GM20431 (cell line): ENCODE data around the gene DENND1B.

Source experiments
- in situ Hi-C: fragments of 300-500 bp; cut with MseI, MboI; formaldehyde crosslinking; loops from one replicate; pipeline ENCODE4 v1.15.0; 2020; ENCODE audit warnings: low sequenced_read_pairs; ENCODE audit not compliant: unreplicated experiment

DENND1B gene, protein sequence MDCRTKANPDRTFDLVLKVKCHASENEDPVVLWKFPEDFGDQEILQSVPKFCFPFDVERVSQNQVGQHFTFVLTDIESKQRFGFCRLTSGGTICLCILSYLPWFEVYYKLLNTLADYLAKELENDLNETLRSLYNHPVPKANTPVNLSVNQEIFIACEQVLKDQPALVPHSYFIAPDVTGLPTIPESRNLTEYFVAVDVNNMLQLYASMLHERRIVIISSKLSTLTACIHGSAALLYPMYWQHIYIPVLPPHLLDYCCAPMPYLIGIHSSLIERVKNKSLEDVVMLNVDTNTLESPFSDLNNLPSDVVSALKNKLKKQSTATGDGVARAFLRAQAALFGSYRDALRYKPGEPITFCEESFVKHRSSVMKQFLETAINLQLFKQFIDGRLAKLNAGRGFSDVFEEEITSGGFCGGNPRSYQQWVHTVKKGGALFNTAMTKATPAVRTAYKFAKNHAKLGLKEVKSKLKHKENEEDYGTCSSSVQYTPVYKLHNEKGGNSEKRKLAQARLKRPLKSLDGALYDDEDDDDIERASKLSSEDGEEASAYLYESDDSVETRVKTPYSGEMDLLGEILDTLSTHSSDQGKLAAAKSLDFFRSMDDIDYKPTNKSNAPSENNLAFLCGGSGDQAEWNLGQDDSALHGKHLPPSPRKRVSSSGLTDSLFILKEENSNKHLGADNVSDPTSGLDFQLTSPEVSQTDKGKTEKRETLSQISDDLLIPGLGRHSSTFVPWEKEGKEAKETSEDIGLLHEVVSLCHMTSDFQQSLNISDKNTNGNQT

DNA sequence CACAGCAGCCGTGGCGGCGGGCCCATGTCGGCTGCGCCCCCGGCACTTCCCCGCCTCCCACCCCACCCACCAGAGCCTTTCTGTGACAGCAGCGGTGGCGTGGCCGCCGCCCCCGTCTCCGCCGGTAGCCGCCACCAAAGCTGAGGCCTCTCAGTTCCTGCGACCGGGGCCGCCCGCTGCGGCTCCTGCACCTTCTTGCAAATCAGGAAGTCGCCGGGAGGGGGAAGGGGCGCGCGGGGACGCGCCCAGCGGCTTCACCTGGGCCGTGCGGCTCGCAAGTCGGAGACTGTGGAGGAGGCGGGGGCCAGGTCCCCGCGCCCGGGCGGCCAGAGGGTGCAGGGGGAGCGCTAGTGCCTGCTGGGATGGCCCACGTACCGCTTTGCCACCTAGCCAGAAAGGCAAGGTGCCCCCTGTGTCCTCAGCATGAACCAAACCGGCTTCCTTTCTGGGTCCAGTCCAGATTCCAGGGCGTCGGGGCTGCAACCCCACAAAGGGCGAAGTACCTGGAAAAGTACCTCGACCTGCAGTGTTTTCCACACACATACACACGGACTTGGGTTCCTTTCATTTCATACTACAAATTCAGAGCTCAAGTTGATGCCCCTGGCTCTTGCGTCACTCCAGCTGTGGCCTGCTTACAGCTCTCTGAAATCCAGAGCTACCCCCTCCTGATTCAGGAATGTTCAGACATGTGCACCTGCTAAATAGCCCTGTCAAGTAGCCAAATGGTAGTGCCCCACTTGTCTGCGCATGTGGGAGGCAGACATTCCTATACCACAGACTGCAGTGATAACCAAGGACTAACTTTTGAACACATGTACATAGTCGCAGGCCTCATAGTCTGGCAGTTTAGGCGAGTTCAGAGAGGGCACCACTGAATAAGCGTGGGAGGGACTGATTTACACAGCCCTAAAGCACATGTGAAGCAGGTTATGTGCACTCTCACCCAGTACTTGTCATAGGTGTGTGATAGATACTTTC lies at the start of gene DENND1B:
Gene DENND1B, minus strand, starts transcription at position 199 of the 981 bp plus-strand sequence. CDS start 325 bp downstream, outside the sequence.
- in situ Hi-C loops = no loop called here

DNA sequence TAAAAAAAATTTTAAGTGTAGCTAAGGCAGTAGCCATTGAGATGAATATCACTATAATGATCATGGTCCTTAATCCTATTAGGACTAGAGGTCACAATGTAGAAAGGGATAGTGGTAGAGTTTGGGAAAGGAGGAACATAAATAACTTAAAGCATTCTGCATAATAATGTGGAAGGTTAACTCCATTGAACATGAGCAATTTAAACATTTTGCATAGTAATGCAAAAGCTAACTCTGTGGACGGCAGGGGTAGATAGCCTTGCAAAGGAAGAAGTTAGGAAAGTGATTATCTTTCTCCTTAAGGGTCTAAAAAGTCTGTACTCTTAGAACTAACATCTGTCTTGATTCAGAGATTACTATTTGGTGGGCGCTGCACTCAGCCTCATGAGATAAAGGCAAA lies 39.0 kb upstream of the DENND1B start:
- in situ Hi-C loops = no loop called here

DNA sequence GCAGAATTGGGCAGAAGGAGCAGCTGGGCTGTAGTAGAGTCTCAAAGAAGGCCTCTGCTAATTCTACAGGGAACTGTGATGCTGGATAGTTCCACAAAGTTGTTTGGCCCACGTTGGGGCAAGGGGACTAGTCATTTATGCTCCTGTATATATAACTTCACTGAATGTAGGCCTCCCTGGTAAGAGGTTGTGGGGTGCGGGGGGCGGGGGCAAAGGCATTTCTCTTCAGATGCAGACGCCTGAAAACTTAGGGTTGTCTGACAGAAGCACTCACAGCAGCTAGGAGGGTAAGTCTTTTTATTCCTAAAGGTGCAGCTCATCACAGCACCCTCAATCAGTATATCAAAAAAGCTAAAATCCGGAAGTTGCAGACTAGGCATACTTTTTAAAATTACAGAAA lies 38.5 kb upstream of the DENND1B start:
- in situ Hi-C loops = no loop called here

DNA sequence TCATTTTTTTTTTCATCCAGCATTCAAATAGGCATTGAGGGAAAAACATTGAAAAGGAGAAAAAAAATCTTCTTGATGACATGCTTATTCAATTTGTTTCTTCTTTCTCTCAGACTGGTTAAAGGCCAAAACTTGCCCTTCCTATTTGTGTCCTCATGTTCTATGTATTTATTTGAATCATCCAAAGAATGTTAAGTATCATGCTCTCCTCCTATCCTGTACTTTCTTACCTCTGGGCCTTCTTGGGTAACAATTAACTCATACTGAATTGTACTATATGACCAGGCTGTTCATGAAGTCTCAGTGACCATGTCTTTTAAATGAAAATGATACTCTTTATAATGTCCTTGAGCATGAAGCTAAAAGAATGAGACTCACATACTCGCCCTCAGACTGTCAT lies 36.5 kb upstream of the DENND1B start:
- in situ Hi-C loops = no loop called here

DNA sequence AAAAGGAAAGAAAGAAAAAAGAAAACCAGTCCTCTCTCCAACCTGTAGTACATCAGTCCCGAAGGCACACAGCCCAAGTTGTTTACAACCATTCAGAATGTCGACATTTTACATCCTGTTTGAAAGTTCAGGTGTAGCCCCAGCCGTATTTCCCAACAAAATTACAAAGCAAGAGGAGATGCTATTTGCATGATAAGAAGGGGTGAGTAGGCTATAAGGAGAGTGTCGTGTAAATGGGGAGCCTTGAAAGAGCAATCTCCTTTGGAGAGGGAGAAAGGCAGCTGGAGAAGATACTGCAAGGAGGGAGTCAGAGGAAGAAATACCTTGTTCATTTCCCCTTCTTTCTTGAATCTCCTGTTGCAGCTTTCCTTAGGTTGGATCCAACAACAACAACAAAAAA lies 35.5 kb upstream of the DENND1B start:
- in situ Hi-C loops = no loop called here

DNA sequence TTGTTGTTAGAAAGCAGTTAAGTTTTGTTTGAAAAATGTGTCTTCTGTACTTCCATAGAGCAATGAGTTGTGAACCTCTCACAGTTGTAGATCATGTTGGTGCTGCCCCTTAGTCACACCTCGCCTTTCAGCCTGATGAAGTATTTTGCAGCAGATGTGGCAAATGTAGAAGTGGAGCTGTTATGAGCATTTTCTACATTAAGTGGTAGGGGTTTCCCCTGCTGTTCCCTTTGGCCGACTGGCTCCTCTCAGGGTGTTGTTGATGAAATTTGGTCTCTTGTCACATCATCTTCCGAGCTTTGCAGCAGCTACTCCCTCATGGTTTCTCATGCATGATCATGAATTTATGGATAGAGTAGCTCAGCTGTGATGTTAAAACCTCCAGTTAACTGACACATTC lies 33.6 kb upstream of the DENND1B start:
- in situ Hi-C loops = no loop called here

DNA sequence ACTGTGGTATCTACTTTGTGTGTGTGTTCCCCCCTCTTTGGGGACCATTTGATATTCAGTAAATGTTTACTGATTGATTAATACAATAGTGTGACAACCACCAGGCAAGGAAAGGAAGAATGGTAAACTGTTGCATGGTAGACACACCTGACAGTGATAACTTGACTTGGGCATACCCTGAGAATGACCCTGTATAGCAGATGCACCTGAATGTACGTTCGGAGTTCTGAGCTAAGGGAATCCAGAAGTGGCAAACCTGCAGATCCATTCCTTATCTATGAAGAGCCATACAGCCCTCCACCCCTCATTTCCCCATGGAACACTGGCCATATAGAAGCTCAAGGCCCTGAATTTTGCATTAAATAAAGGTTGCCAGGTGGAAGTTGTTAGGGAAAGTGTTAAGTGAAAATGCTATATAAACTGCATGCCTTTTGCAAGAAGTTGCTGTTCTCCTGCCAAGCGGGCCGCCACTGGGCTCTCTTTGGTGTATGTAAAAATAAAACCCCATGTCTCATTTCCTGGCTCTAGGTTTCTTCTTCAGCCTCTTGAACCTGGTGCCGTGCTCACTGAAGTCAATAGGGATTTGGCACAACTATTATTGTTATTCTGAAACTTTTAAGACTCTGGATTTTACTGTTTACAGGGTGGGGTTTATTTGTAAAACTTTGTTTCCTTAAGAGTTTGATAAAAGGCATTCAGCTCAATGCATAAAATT lies 32.6 kb upstream of the DENND1B start:
- in situ Hi-C loops = no loop called here

DNA sequence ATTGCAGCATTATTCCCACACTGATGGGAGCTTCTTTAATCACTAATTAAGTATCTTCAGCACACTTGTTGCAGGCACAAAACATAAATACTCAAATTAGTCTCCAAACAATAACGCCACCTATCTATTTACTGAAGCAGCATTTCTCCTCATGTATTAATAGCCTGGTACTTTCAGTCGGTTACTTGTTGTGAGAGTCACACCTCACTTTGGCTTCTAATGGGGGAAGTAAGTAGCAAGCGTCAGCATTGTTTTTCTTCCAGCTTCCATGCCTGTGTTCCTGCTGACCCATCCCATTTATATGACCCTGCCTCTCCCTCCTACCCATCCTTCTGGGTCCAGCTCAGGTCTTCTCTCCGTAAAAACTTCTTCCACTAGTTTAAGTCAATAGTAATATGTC lies 31.9 kb upstream of the DENND1B start:
- in situ Hi-C loops = no loop called here

DNA sequence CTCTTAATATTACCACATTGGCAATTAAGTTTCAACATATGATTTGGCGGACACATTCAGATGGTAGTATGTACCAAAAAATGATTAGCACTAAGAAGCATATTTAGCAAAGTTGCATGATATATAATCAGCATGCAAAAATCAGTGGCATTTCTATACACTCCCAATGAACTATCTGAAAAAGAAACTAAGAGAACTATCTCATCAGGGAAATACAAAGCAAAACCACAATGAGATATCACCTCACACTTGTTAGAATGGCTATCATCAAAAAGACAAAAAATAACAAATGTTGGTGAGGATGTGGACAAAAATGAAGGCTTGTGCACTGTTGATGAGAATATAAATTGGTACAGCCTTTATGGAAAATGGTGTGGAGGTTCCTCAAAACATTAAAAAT lies 31.4 kb upstream of the DENND1B start:
- in situ Hi-C loops = no loop called here

DNA sequence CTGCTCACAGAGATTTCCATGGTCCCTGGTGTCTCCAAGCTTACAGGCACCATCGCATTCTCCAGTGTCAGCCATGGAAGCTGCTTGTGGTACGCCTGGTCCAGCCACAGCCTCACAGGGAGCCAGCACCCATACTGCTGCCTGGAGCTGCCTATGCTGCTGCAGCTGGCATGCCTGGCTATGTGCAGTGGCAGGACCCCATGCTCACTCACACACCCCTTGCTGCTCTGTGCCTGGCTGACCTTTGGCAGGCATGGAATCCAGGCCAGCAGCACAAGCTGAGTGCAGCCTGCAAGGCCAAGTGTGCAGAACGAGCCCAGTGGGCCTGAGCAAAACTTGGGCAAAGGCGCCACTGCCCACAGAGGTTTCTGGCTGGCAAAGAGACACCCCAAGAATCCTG lies 26.4 kb upstream of the DENND1B start:
- in situ Hi-C loops = no loop called here

DNA sequence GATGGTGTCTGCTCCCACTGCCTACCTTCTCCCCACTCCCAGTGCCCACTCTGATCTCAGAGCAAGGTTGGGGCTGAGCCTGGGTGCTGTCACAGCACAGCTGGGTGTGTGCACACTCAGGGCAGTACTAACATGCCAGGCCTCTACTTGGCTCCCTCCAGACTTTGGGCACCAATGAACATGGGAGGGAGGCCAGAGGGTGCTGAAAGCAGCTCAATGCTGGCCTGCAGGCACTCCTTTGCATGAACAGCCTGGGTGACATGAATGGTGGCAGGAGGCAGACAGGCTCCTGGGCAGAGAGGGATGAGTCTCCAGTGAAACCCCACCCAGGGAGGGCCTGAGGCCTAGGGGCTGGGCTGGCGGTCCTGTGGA lies 25.8 kb upstream of the DENND1B start:
- in situ Hi-C loops = no loop called here

DNA sequence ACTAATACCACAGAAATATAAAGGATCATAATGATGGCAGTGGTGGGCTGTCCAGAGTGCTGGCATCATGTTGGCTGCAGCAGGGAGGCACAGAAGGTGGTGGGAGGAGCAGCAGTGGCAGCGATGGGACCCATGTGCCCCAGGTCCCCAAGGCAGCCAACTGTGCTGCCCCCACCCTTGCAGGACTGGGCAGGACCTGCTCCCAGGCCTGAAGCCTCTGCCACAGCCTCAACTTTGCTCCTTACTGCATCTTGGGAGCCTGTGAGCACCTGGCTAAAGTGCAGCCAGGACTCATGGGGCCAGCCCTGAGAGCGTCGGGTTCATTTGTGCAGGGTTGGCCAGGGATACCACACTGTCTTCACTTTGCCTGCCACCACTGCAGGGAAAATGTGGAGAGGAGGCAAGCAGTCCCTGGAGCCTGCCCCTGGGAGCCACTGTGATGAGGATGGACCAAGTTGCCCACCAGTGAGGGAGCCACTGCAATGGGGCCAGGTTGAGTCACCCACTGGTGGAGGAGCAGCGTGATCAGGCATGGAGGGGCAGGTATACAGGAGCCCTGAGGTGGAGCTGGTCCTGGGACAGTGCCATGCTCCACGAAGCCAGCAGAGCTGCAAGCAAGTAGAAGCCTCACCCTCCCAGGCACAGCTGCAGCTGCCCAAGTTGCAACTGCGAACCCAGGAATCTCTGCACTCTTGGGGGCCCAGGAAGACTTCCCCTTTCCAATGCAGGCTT lies 25.3 kb upstream of the DENND1B start:
- in situ Hi-C loops = no loop called here

DNA sequence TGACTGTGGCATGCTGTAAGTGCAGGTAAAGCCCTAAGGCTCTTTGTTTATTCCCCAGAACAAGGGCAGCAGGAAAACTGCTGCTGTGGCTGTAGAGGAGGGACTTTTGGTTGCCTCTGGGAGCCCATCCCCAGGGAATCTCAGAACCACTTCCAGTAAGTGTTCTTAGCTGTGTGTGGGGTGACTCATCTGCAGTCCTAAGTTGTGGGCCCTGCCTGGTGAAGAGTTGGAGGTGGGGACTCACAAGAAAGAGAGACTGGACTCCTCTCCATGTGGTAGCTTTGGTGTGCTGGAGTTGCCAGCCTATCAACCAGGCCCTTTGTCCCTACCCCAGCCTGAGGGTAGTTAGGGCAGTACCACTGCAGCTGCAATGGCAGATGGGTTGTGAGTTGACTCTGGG lies 24.0 kb upstream of the DENND1B start:
- in situ Hi-C loops = no loop called here

DNA sequence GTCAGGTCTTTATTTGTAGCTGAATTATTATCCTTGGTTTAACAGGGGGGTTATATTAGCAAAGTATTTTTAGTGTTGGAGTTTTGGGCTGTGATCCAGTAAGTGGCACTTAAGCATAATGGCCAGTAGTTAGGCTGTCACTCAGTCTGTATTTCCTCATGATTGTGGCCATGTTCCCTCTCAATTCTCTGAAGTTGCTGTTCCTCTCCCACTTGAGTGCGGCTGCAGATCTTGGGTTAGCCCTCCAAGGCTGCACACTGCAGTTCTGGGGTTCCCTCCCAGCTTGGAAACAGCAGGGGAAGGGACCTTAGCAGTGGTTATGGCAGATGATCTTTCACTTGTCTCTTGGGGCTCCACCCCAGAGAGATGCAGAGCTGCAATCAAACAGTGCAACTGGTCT lies 23.2 kb upstream of the DENND1B start:
- in situ Hi-C loops = no loop called here

DNA sequence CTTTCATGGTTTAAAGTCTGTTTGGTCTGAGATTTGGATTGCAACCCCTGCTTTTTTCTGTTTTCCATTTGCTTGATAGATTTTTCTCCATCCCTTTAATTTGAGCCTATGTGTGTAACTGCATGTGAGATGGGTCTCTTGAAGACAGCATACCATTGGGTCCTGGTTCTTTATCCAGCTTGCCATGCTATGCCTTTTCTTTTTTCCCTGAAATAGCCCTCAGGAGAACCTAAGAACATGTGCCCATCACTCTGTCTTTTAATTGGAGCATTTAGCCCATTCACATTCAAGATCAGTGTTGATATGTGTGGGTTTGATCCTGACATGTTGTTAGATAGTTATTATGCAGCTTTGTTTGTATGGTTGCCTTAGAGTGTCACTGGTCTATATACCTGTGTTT lies 21.7 kb upstream of the DENND1B start:
- in situ Hi-C loops = no loop called here

DNA sequence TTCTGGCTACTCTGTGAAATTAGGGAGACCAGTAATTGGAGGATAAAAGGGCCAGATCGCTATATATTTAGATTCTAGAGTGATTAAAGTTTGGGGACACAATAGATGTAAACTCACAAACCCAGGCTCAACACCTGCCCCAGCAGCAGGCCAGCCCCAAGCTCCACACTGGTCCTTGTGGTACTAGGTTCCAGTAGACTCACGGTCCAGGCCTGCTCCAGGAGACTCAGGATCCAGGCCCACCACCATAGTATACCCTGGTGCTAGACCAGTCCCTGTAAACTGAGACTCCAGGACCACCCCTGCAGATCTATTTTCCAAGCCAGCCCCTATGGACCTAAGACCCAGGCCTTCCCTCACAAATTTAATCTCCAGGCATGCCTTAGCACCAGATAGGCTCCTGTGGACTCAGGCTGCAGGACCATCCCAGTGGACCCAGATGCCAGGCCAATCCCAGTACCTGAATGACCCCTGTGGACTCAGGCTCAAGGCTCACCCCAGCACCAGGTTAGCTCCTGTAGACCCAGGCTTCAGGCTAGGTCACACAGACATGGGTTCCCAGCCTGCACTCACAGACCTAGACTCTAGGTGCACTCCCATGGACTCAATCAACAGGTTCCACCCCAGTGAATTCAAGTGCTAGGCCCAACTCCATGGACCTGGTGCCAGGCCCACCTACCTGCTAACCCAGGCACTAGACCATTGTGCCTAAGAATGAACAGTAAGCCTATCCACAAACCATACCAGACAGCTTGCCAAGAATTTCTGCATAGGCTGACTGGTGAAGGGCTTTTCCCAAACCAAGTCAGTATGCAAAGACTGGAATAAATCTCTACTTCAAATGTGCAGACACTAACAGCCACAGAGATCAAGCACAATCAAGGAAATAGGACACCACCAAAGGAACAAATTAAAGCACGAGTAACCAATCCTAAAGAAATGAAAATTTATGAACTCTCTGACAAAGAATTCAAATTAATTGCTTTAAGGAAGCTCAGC lies 13.8 kb upstream of the DENND1B start:
- in situ Hi-C loops = no loop called here

DNA sequence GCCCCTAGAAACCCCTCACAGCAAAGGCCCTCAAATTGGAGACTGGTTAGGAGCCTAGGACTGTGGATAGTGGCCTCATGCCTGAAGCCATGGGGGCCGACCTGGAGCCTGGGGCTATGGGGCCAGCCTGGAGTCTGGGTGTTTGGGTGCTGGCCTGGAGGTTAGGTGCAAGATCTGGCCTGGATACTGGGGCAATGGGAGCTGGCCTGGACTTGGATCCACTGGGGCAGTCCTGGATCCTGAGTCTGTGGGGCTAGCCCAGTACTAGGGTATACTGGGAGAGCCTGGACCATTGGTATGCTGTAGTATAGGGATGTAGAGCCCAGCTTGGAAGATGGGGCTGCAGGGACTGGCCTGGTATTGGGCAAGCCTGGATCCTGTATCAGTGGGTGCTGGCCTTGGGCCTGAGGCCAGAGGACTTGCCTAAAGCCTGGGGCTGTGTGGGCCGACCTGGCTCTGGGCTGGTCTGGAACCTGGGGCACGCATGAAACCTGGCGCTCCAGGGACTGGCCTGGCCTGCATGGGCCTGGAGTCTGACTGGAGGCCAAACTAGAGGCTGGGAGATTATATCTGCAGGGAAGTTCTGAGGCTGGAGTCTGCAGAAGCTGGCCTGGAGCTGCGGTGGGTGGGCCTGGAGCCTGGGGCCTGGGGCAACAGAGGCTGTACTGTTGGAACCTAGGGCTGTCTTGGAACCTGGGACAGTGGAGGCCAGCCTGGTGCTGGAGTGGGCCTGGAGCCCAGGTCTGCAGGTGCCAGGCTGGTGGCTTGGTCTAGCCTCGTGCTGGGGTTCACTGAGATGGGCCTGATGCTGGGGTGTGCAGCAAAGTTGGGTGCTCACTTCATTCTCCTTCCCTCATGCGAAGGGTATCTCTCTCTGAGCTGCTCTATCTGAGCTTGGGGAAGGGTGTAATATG lies 12.6 kb upstream of the DENND1B start:
- in situ Hi-C loops = no loop called here
